GM23338 (cell line): ENCODE measurements around the gene NCOA1. TPM values are rescaled to one million over a fixed set of nuclear protein-coding genes. Genes with fewer than 3 reads are reported as not detected.

Experiments used
- ATAC-seq: fragments of 200-7000 bp; cut with Tn5 transposase; 3 replicates; pipeline ENCODE4 v1.9.1; 2020
- DNase-seq: peaks from one replicate; pipeline ENCODE4 v3.0.0-alpha.2; 2015; ENCODE audit warnings: low spot score
- H2AFZ ChIP-seq: fragments of 200-600 bp; sonication (generic); 2 replicates; pipeline ENCODE4 v1.8.0; 2016; ENCODE audit warnings: antibody characterized with exemption, mild to moderate bottlenecking, moderate library complexity
- H3F3A ChIP-seq: fragments of 200-600 bp; sonication (generic); replicated peaks from 2 replicates; pipeline ENCODE4 v1.8.0; 2017; ENCODE audit warnings: antibody characterized with exemption, mixed run types, low read depth
- H3K27ac ChIP-seq: fragments of 200-600 bp; sonication (generic); 2 replicates; pipeline ENCODE4 v1.6.1; 2016; ENCODE audit warnings: low read depth
- H3K27me3 ChIP-seq: fragments of 200-600 bp; sonication (generic); 2 replicates; pipeline ENCODE4 v1.8.0; 2016; ENCODE audit warnings: mild to moderate bottlenecking, mixed run types, moderate library complexity; ENCODE audit not compliant: insufficient read depth
- H3K36me3 ChIP-seq: fragments of 200-600 bp; sonication (generic); 2 replicates; pipeline ENCODE4 v1.8.0; 2016; ENCODE audit warnings: mild to moderate bottlenecking; ENCODE audit not compliant: insufficient read depth
- H3K4me1 ChIP-seq: fragments of 200-600 bp; sonication (generic); 2 replicates; pipeline ENCODE4 v1.8.0; 2016; ENCODE audit warnings: mild to moderate bottlenecking, moderate library complexity; ENCODE audit not compliant: insufficient read depth
- H3K4me2 ChIP-seq: fragments of 200-600 bp; sonication (generic); 2 replicates; pipeline ENCODE4 v1.7.1; 2017; ENCODE audit warnings: mixed run types
- H3K4me3 ChIP-seq: fragments of 200-600 bp; sonication (generic); 2 replicates; pipeline ENCODE4 v1.6.1; 2016; ENCODE audit warnings: mixed run types
- H3K79me2 ChIP-seq: fragments of 200-600 bp; sonication (generic); replicated peaks from 2 replicates; pipeline ENCODE4 v1.8.0; 2017; ENCODE audit warnings: mild to moderate bottlenecking; ENCODE audit not compliant: insufficient read depth
- H3K9me2 ChIP-seq: fragments of 200-600 bp; sonication (generic); 2 replicates; pipeline ENCODE4 v1.8.0; 2017; ENCODE audit not compliant: insufficient read depth
- H4K20me1 ChIP-seq: fragments of 200-600 bp; sonication (generic); replicated peaks from 2 replicates; pipeline ENCODE4 v1.8.0; 2017; ENCODE audit warnings: mild to moderate bottlenecking; ENCODE audit not compliant: insufficient read depth
- H3K27ac Mint-ChIP-seq: 2 replicates; pipeline ENCODE4 v1.8.0; 2020; ENCODE audit warnings: inconsistent platforms, mild to moderate bottlenecking, moderate library complexity, mixed read lengths
- H3K27me3 Mint-ChIP-seq: 3 replicates; pipeline ENCODE4 v1.8.0; 2022; ENCODE audit warnings: low read depth, mild to moderate bottlenecking, moderate library complexity, mixed read lengths, inconsistent platforms; ENCODE audit not compliant: insufficient read depth, poor library complexity
- H3K36me3 Mint-ChIP-seq: 3 replicates; pipeline ENCODE4 v1.8.0; 2021; ENCODE audit warnings: low read depth, mild to moderate bottlenecking, inconsistent platforms, moderate library complexity, mixed read lengths
- H3K4me1 Mint-ChIP-seq: 3 replicates; pipeline ENCODE4 v1.8.0; 2020; ENCODE audit warnings: mild to moderate bottlenecking, inconsistent platforms, mixed read lengths
- H3K4me3 Mint-ChIP-seq: 3 replicates; pipeline ENCODE4 v1.8.0; 2021; ENCODE audit warnings: moderate library complexity, mild to moderate bottlenecking, inconsistent platforms, mixed read lengths
- H3K9me3 Mint-ChIP-seq: 3 replicates; pipeline ENCODE4 v1.8.0; 2020; ENCODE audit warnings: moderate library complexity, mild to moderate bottlenecking, inconsistent platforms, mixed read lengths
- CREB1 ChIP-seq: fragments of 250-450 bp; sonication (Bioruptor Pico); IDR thresholded peaks from 2 replicates; pipeline ENCODE4 v1.5.0; 2020; ENCODE audit warnings: low read depth, mild to moderate bottlenecking, moderate library complexity
- EZH2 ChIP-seq: fragments of 200-600 bp; sonication (generic); IDR thresholded peaks from one replicate; pipeline ENCODE4 v1.8.0; 2017; ENCODE audit warnings: antibody characterized with exemption, mild to moderate bottlenecking, low read depth; ENCODE audit not compliant: unreplicated experiment
- EZH2phosphoT487 ChIP-seq: fragments of 200-600 bp; sonication (generic); IDR thresholded peaks from one replicate; pipeline ENCODE4 v1.8.1; 2018; ENCODE audit warnings: antibody characterized with exemption; ENCODE audit not compliant: unreplicated experiment
- JUNB ChIP-seq: IDR thresholded peaks from one replicate; pipeline ENCODE4 v1.6.1; 2016; ENCODE audit warnings: antibody characterized with exemption; ENCODE audit not compliant: unreplicated experiment
- NANOG ChIP-seq: IDR thresholded peaks from 2 replicates; pipeline ENCODE4 v1.6.1; 2016; ENCODE audit warnings: antibody characterized with exemption, borderline replicate concordance
- POLR2AphosphoS5 ChIP-seq: IDR thresholded peaks from 2 replicates; pipeline ENCODE4 v1.6.1; 2016; ENCODE audit warnings: antibody characterized with exemption, low read depth
- STAT1 ChIP-seq: IDR thresholded peaks from one replicate; pipeline ENCODE4 v1.6.1; 2016; ENCODE audit warnings: antibody characterized with exemption; ENCODE audit not compliant: unreplicated experiment
- ZNF114 ChIP-seq: fragments of 250-450 bp; sonication (Bioruptor Pico); IDR thresholded peaks from 2 replicates; pipeline ENCODE4 v1.5.0; 2020; ENCODE audit warnings: mild to moderate bottlenecking, moderate library complexity
- ZNF331 ChIP-seq: fragments of 250-450 bp; sonication (Bioruptor Pico); IDR thresholded peaks from 2 replicates; pipeline ENCODE4 v1.5.0; 2020; ENCODE audit warnings: low read depth, mild to moderate bottlenecking, moderate library complexity
- polyA plus RNA-seq: library from polyadenylated mRNA; unstranded; fragments of >200 nt; fragmentation: Nextera tagmentation; extraction: Ambion mirVana; gene quantifications from 2 replicates; pipeline ENCODE4 v1.2.1, GENCODE V29; 2016
- total RNA-seq: library from RNA; depleted of rRNA; stranded (reverse); fragments of >200 nt; shearing (Covaris generic); gene quantifications from 2 replicates; pipeline ENCODE4 v1.2.3, GENCODE V29; 2014
- TF ChIP-seq, protein P1 (sequence below), 2 experiments: fragments of 200-600 bp in 1 of 2; sonication (generic) in 1 of 2; conservative IDR thresholded peaks; 2 replicates each; pipeline versions ENCODE4 v1.5.1 to v1.6.1; 2016 to 2017; ENCODE audit warnings: antibody characterized with exemption in 2 of 2, low read depth in 2 of 2, mild to moderate bottlenecking in 2 of 2, moderate library complexity in 1 of 2
- TF ChIP-seq, protein P2 (sequence below): IDR thresholded peaks from 2 replicates; pipeline ENCODE4 v1.6.1; 2016; ENCODE audit warnings: antibody characterized with exemption
- TF ChIP-seq, protein P3 (sequence below): fragments of 250-450 bp; sonication (Bioruptor Pico); IDR thresholded peaks from 2 replicates; pipeline ENCODE4 v1.5.0; 2020; ENCODE audit warnings: mild to moderate bottlenecking, moderate library complexity
- TF ChIP-seq, protein P4 (sequence below): IDR thresholded peaks from one replicate; pipeline ENCODE4 v1.6.1; 2018; ENCODE audit warnings: antibody characterized with exemption; ENCODE audit not compliant: unreplicated experiment

Gene NCOA1
- total and polyA plus RNA-seq, 2 experiments from 2014 or later = 7.1 to 15.1 TPM

DNA sequence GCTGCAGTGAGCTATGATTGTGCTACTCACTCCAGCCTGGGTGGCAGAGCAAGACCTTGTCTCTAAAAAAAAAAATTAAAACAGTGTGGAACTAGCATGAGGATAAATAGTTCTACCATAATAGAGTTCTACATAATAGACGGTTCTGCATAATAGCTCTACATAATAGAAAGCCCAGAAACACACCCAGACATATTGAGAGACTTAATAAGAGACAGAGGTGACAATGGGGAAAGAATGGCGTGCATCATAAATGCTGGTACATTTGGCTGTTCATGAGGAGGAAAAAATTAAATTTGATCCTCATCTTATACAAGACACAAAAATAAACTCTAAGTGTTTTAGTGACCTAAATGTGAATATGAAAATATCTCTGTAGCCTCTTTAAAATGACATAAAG lies 243.7 kb downstream of the NCOA1 start:
- no peaks in the 10 kb centered on the region for H3K9me2 ChIP-seq
- H4K20me1 ChIP-seq = no peaks in the 10 kb centered on the region; the same call in 1 of the 2 replicates
- Mint-ChIP-seq H3K4me3 (no peak overlapping the region), H3K27ac (no peak overlapping the region), H3K4me1 (no peaks in the 10 kb centered on the region; the same call in 2 of the 3 replicates), H3K27me3 (no peaks in the 10 kb centered on the region), H3K36me3 (no peaks in the 10 kb centered on the region), H3K9me3 (no peaks in the 10 kb centered on the region)
- H3K4me1 ChIP-seq = no peaks in the 10 kb centered on the region
- H2AFZ ChIP-seq = no peak overlapping the region
- H3K36me3 ChIP-seq = no peaks in the 10 kb centered on the region
- no peaks in the 10 kb centered on the region for H3K79me2 ChIP-seq
- H3K27ac ChIP-seq = no peak overlapping the region
- no peak overlapping the region for H3K4me3 ChIP-seq
- ATAC-seq (no peak), DNase-seq (no peak)
- TF ChIP-seq POLR2AphosphoS5 = no peak
- TF ChIP-seq, protein P1, sequence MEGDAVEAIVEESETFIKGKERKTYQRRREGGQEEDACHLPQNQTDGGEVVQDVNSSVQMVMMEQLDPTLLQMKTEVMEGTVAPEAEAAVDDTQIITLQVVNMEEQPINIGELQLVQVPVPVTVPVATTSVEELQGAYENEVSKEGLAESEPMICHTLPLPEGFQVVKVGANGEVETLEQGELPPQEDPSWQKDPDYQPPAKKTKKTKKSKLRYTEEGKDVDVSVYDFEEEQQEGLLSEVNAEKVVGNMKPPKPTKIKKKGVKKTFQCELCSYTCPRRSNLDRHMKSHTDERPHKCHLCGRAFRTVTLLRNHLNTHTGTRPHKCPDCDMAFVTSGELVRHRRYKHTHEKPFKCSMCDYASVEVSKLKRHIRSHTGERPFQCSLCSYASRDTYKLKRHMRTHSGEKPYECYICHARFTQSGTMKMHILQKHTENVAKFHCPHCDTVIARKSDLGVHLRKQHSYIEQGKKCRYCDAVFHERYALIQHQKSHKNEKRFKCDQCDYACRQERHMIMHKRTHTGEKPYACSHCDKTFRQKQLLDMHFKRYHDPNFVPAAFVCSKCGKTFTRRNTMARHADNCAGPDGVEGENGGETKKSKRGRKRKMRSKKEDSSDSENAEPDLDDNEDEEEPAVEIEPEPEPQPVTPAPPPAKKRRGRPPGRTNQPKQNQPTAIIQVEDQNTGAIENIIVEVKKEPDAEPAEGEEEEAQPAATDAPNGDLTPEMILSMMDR (conservative IDR thresholded peaks at IDR 0.05; ENCODE audit: low read depth in 2 of 2) = no peak
- TF ChIP-seq, protein P2, sequence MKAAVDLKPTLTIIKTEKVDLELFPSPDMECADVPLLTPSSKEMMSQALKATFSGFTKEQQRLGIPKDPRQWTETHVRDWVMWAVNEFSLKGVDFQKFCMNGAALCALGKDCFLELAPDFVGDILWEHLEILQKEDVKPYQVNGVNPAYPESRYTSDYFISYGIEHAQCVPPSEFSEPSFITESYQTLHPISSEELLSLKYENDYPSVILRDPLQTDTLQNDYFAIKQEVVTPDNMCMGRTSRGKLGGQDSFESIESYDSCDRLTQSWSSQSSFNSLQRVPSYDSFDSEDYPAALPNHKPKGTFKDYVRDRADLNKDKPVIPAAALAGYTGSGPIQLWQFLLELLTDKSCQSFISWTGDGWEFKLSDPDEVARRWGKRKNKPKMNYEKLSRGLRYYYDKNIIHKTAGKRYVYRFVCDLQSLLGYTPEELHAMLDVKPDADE = no peak
- no peak for TF ChIP-seq EZH2
- TF ChIP-seq STAT1 = no peak
- TF ChIP-seq, protein P3, sequence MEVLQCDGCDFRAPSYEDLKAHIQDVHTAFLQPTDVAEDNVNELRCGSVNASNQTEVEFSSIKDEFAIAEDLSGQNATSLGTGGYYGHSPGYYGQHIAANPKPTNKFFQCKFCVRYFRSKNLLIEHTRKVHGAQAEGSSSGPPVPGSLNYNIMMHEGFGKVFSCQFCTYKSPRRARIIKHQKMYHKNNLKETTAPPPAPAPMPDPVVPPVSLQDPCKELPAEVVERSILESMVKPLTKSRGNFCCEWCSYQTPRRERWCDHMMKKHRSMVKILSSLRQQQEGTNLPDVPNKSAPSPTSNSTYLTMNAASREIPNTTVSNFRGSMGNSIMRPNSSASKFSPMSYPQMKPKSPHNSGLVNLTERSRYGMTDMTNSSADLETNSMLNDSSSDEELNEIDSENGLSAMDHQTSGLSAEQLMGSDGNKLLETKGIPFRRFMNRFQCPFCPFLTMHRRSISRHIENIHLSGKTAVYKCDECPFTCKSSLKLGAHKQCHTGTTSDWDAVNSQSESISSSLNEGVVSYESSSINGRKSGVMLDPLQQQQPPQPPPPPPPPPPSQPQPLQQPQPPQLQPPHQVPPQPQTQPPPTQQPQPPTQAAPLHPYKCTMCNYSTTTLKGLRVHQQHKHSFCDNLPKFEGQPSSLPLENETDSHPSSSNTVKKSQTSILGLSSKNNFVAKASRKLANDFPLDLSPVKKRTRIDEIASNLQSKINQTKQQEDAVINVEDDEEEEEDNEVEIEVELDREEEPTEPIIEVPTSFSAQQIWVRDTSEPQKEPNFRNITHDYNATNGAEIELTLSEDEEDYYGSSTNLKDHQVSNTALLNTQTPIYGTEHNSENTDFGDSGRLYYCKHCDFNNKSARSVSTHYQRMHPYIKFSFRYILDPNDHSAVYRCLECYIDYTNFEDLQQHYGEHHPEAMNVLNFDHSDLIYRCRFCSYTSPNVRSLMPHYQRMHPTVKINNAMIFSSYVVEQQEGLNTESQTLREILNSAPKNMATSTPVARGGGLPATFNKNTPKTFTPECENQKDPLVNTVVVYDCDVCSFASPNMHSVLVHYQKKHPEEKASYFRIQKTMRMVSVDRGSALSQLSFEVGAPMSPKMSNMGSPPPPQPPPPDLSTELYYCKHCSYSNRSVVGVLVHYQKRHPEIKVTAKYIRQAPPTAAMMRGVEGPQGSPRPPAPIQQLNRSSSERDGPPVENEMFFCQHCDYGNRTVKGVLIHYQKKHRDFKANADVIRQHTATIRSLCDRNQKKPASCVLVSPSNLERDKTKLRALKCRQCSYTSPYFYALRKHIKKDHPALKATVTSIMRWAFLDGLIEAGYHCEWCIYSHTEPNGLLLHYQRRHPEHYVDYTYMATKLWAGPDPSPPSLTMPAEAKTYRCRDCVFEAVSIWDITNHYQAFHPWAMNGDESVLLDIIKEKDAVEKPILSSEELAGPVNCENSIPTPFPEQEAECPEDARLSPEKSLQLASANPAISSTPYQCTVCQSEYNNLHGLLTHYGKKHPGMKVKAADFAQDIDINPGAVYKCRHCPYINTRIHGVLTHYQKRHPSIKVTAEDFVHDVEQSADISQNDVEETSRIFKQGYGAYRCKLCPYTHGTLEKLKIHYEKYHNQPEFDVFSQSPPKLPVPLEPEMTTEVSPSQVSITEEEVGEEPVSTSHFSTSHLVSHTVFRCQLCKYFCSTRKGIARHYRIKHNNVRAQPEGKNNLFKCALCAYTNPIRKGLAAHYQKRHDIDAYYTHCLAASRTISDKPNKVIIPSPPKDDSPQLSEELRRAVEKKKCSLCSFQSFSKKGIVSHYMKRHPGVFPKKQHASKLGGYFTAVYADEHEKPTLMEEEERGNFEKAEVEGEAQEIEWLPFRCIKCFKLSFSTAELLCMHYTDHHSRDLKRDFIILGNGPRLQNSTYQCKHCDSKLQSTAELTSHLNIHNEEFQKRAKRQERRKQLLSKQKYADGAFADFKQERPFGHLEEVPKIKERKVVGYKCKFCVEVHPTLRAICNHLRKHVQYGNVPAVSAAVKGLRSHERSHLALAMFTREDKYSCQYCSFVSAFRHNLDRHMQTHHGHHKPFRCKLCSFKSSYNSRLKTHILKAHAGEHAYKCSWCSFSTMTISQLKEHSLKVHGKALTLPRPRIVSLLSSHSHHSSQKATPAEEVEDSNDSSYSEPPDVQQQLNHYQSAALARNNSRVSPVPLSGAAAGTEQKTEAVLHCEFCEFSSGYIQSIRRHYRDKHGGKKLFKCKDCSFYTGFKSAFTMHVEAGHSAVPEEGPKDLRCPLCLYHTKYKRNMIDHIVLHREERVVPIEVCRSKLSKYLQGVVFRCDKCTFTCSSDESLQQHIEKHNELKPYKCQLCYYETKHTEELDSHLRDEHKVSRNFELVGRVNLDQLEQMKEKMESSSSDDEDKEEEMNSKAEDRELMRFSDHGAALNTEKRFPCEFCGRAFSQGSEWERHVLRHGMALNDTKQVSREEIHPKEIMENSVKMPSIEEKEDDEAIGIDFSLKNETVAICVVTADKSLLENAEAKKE (CRISPR knock-in tag) = no peak
- no peak for TF ChIP-seq EZH2phosphoT487
- no peak for TF ChIP-seq NANOG
- TF ChIP-seq ZNF331 (CRISPR knock-in tag) = no peak
- TF ChIP-seq CREB1 = no peak
- no peak for TF ChIP-seq JUNB
- TF ChIP-seq, protein P4, sequence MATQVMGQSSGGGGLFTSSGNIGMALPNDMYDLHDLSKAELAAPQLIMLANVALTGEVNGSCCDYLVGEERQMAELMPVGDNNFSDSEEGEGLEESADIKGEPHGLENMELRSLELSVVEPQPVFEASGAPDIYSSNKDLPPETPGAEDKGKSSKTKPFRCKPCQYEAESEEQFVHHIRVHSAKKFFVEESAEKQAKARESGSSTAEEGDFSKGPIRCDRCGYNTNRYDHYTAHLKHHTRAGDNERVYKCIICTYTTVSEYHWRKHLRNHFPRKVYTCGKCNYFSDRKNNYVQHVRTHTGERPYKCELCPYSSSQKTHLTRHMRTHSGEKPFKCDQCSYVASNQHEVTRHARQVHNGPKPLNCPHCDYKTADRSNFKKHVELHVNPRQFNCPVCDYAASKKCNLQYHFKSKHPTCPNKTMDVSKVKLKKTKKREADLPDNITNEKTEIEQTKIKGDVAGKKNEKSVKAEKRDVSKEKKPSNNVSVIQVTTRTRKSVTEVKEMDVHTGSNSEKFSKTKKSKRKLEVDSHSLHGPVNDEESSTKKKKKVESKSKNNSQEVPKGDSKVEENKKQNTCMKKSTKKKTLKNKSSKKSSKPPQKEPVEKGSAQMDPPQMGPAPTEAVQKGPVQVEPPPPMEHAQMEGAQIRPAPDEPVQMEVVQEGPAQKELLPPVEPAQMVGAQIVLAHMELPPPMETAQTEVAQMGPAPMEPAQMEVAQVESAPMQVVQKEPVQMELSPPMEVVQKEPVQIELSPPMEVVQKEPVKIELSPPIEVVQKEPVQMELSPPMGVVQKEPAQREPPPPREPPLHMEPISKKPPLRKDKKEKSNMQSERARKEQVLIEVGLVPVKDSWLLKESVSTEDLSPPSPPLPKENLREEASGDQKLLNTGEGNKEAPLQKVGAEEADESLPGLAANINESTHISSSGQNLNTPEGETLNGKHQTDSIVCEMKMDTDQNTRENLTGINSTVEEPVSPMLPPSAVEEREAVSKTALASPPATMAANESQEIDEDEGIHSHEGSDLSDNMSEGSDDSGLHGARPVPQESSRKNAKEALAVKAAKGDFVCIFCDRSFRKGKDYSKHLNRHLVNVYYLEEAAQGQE = no peak
- no peak for TF ChIP-seq ZNF114 (CRISPR knock-in tag)
- no peaks in the 10 kb centered on the region for H3F3A ChIP-seq
- no peaks in the 10 kb centered on the region for H3K27me3 ChIP-seq
- H3K4me2 ChIP-seq = no peak overlapping the region
